GM18499 (cell line): ENCODE data around the gene ENHO.

ENCODE experiments used
- ATAC-seq: cut with Tn5 transposase; IDR thresholded peaks from one replicate; pipeline ENCODE4 v1.9.1; 2021; ENCODE audit warnings: moderate number of reproducible peaks; ENCODE audit not compliant: insufficient read depth, unreplicated experiment

Gene ENHO

GRCh38 chr9:34522971-34523797 lies at the start of gene ENHO:
Gene ENHO (minus strand): TSS chr9:34522990. CDS start chr9:34521695, 1,295 bp downstream.
- no peak for ATAC-seq

GRCh38 chr9:34572092-34572491 lies 49.3 kb upstream of the ENHO start:
- ATAC-seq: no peak

- ATAC-seq: no peak
Measured at GRCh38 chr9:34571481-34571810, 48.7 kb upstream of the ENHO start.

- no peak for ATAC-seq
Measured at GRCh38 chr9:34570809-34571480, 48.2 kb upstream of the ENHO start.

- no peak for ATAC-seq
Measured at GRCh38 chr9:34570376-34570775, 47.6 kb upstream of the ENHO start.

GRCh38 chr9:34568774-34569173 lies 46.0 kb upstream of the ENHO start:
- ATAC-seq: no peak

GRCh38 chr9:34568133-34568532 lies 45.3 kb upstream of the ENHO start:
- no peak for ATAC-seq

GRCh38 chr9:34566972-34567371 lies 44.2 kb upstream of the ENHO start:
- no peak for ATAC-seq

GRCh38 chr9:34566322-34566721 lies 43.5 kb upstream of the ENHO start:
- no peak for ATAC-seq

GRCh38 chr9:34565856-34566255 lies 43.1 kb upstream of the ENHO start:
- no peak for ATAC-seq

GRCh38 chr9:34564617-34565016 lies 41.8 kb upstream of the ENHO start:
- ATAC-seq: no peak

GRCh38 chr9:34563262-34563661 lies 40.5 kb upstream of the ENHO start:
- ATAC-seq: no peak

- ATAC-seq: no peak
Measured at GRCh38 chr9:34562135-34562745, 39.5 kb upstream of the ENHO start.

- ATAC-seq: no peak
Measured at GRCh38 chr9:34560599-34561214, 37.9 kb upstream of the ENHO start.

- no peak for ATAC-seq
Measured at GRCh38 chr9:34559624-34560455, 37.0 kb upstream of the ENHO start.

- ATAC-seq: no peak
Measured at GRCh38 chr9:34558919-34559623, 36.3 kb upstream of the ENHO start.

- no peak for ATAC-seq
Measured at GRCh38 chr9:34558364-34558763, 35.6 kb upstream of the ENHO start.

GRCh38 chr9:34557426-34558321 lies 34.9 kb upstream of the ENHO start:
- ATAC-seq: no peak

- no peak for ATAC-seq
Measured at GRCh38 chr9:34556949-34557348, 34.2 kb upstream of the ENHO start.
